ENCODE data around the gene MS4A4E.

GRCh38 chr11:60280412-60280811, 37.5 kb upstream of the MS4A4E start, which contains the start of gene MS4A4A:
- no peak for TF ChIP-seq SUZ12 (IDR thresholded peaks at IDR 0.05; ENCODE audit: extremely low read depth, insufficient read depth, insufficient read length)
- TF ChIP-seq YY1 (IDR thresholded peaks at IDR 0.05; ENCODE audit: insufficient read depth, insufficient read length) = no peak
- no peak for TF ChIP-seq ZNF274 (IDR thresholded peaks at IDR 0.05; ENCODE audit: low read depth, low read length)
